ENCODE results near the gene HEBP1. TPM values are rescaled to one million over a fixed set of nuclear protein-coding genes. Genes with fewer than 3 reads are reported as not detected.

The HEBP1 gene
- total RNA-seq, 1 experiment from 2014 or later: 22.2 TPM

GRCh38 chr12:12986775-12987331 lies 13.2 kb downstream of the HEBP1 start:
- no peaks in the 10 kb centered on the region for H4K20me1 ChIP-seq (ENCODE audit: control insufficient read depth, insufficient read depth, insufficient read length)
- no peak overlapping the region for H2BK12ac ChIP-seq (ENCODE audit: insufficient read length, low read depth, low read length)
- Mint-ChIP-seq H3K27me3 (ENCODE audit: low read depth) (no peaks in the 10 kb centered on the region), H3K4me3 (no peak overlapping the region), H3K36me3 (ENCODE audit: insufficient read depth in 1 of 3, low read depth in 3 of 3) (peaks cover 19 to 37% (median 24%) of the 10 kb centered on the region in 3 experiments; a peak in 6 of 7 replicates), H3K9me3 (no peaks in the 10 kb centered on the region), H3K27ac (no peak overlapping the region), H3K4me1 (peaks cover 27 to 39% of the 10 kb centered on the region in 2 experiments)
- peaks cover 7% of the 10 kb centered on the region; the same call in 1 of the 2 replicates for H3K4me1 ChIP-seq (ENCODE audit: insufficient read depth, low read length)
- H3K79me2 ChIP-seq (ENCODE audit: insufficient read depth, low read length): no peaks in the 10 kb centered on the region
- no peak overlapping the region for H2AK5ac ChIP-seq (ENCODE audit: insufficient read length, low read length)
- H3K56ac ChIP-seq (ENCODE audit: insufficient read length, low read depth, low read length): no peak overlapping the region
- no peak overlapping the region for H3K18ac ChIP-seq (ENCODE audit: insufficient read length, low read depth, low read length)
- H4K5ac ChIP-seq (ENCODE audit: insufficient read length, low read depth, low read length): no peak overlapping the region
- H3K79me1 ChIP-seq (ENCODE audit: insufficient read depth, low read depth, low read length, poor library complexity, severe bottlenecking): no peaks in the 10 kb centered on the region
- no peaks in the 10 kb centered on the region for H3K27me3 ChIP-seq (ENCODE audit: insufficient read depth, low read length)
- no peaks in the 10 kb centered on the region for H3K23me2 ChIP-seq (ENCODE audit: insufficient read length, low read depth, low read length, poor library complexity, severe bottlenecking)
- WGBS (ENCODE audit: extremely low coverage, insufficient read length, low lambda C conversion rate): no CpG with 5 or more reads among the region's 10 CpGs
- H2BK20ac ChIP-seq (ENCODE audit: low read depth, low read length, poor library complexity, severe bottlenecking): no peak overlapping the region
- TF ChIP-seq CTCF (conservative IDR thresholded peaks at IDR 0.05): no peak
- H3K9ac ChIP-seq (ENCODE audit: extremely low read depth, insufficient read length, low read length): no peak overlapping the region
- no peak overlapping the region for H2AFZ ChIP-seq (ENCODE audit: low read length)
- H4K91ac ChIP-seq (ENCODE audit: insufficient read length, low read depth, low read length): no peak overlapping the region
- no peak overlapping the region for H3T11ph ChIP-seq (ENCODE audit: low read length)
- H3K9me3 ChIP-seq (ENCODE audit: control insufficient read depth, low read depth, low read length): no peaks in the 10 kb centered on the region
- H3K27ac ChIP-seq (ENCODE audit: insufficient read length, low read depth, low read length): no peak overlapping the region
- DNase-seq: no peak
- H3K23ac ChIP-seq (ENCODE audit: insufficient read length, low read depth, low read length): no peak overlapping the region
- H2BK15ac ChIP-seq (ENCODE audit: low read depth, low read length): no peak overlapping the region
- H2BK5ac ChIP-seq (ENCODE audit: insufficient read length, low read length): no peak overlapping the region
- no peak overlapping the region for H3K4ac ChIP-seq (ENCODE audit: low read depth, low read length)
- no peak overlapping the region for H3K14ac ChIP-seq (ENCODE audit: insufficient read depth, low read length)
- H3K4me2 ChIP-seq (ENCODE audit: insufficient read depth, insufficient read length, low read length): no peak overlapping the region
- H4K8ac ChIP-seq (replicated peaks; ENCODE audit: insufficient read length, low read depth, low read length): no peak overlapping the region
- H2BK120ac ChIP-seq (ENCODE audit: low read depth, low read length, poor library complexity, severe bottlenecking): no peak overlapping the region

Measured in H9 (cell line).